Measurements from ENCODE around the gene CRYBB2. TPM values are rescaled to one million over a fixed set of nuclear protein-coding genes. Genes with fewer than 3 reads are reported as not detected.

The CRYBB2 gene
- total RNA-seq, 1 experiment from 2014 or later: not detected

GRCh38 chr22:25170426-25170980 lies 48.9 kb upstream of the CRYBB2 start:
- Histone ChIP-seq H2BK15ac (ENCODE audit: low read depth, low read length) (no peak overlapping the region), H3K14ac (ENCODE audit: insufficient read depth, low read length) (no peak overlapping the region), H4K8ac (replicated peaks; ENCODE audit: insufficient read length, low read depth, low read length) (no peak overlapping the region), H3K27me3 (ENCODE audit: insufficient read depth, low read length) (no peaks in the 10 kb centered on the region), H2BK5ac (ENCODE audit: insufficient read length, low read length) (no peak overlapping the region), H3K4me1 (ENCODE audit: insufficient read depth, low read length) (no peaks in the 10 kb centered on the region), H3K23ac (ENCODE audit: insufficient read length, low read depth, low read length) (no peak overlapping the region), H3K9ac (ENCODE audit: extremely low read depth, insufficient read length, low read length) (no peak overlapping the region), H2BK120ac (ENCODE audit: low read depth, low read length, poor library complexity, severe bottlenecking) (no peak overlapping the region), H3K4me2 (ENCODE audit: insufficient read depth, insufficient read length, low read length) (no peak overlapping the region), H3K4ac (ENCODE audit: low read depth, low read length) (no peak overlapping the region), H2BK12ac (ENCODE audit: insufficient read length, low read depth, low read length) (no peak overlapping the region), H3T11ph (ENCODE audit: low read length) (no peak overlapping the region), H3K18ac (ENCODE audit: insufficient read length, low read depth, low read length) (no peak overlapping the region), H2AFZ (ENCODE audit: low read length) (no peak overlapping the region), H3K56ac (ENCODE audit: insufficient read length, low read depth, low read length) (no peak overlapping the region), H2BK20ac (ENCODE audit: low read depth, low read length, poor library complexity, severe bottlenecking) (no peak overlapping the region), H2AK5ac (ENCODE audit: insufficient read length, low read length) (no peak overlapping the region), H3K27ac (ENCODE audit: insufficient read length, low read depth, low read length) (no peak overlapping the region), H3K79me2 (ENCODE audit: insufficient read depth, low read length) (no peaks in the 10 kb centered on the region), H3K79me1 (ENCODE audit: insufficient read depth, low read depth, low read length, poor library complexity, severe bottlenecking) (no peaks in the 10 kb centered on the region), H3K23me2 (ENCODE audit: insufficient read length, low read depth, low read length, poor library complexity, severe bottlenecking) (no peaks in the 10 kb centered on the region), H3K9me3 (ENCODE audit: control insufficient read depth, low read depth, low read length) (no peaks in the 10 kb centered on the region), H4K5ac (ENCODE audit: insufficient read length, low read depth, low read length) (no peak overlapping the region), H4K91ac (ENCODE audit: insufficient read length, low read depth, low read length) (no peak overlapping the region), H4K20me1 (ENCODE audit: control insufficient read depth, insufficient read depth, insufficient read length) (no peaks in the 10 kb centered on the region)
- no peak for TF ChIP-seq CTCF (conservative IDR thresholded peaks at IDR 0.05)
- no peaks in the 10 kb centered on the region for H3K27me3 Mint-ChIP-seq (ENCODE audit: low read depth)
- no peak overlapping the region for H3K4me3 Mint-ChIP-seq
- peaks cover 11% of the 10 kb centered on the region in 2 experiments for H3K4me1 Mint-ChIP-seq
- H3K27ac Mint-ChIP-seq: peak overlapping the region in 2 of 3 experiments; percentile 45 to 73; a peak in 1 of 7 replicates
- peaks cover 0 to 3% (median 3%) of the 10 kb centered on the region in 3 experiments; a peak in 3 of 7 replicates for H3K36me3 Mint-ChIP-seq (ENCODE audit: insufficient read depth in 1 of 3, low read depth in 3 of 3)
- WGBS (ENCODE audit: extremely low coverage, insufficient read length, low lambda C conversion rate): no CpG with 5 or more reads among the region's 16 CpGs
- no peak for DNase-seq
- H3K9me3 Mint-ChIP-seq: no peaks in the 10 kb centered on the region

All from H9 (cell line).